Neural progenitor cell (in vitro differentiated cells): ENCODE results near the gene TLR9. TPM values are rescaled to one million over a fixed set of nuclear protein-coding genes. Genes with fewer than 3 reads are reported as not detected.

Source experiments
- DNase-seq: peaks from one replicate; pipeline ENCODE4 v3.0.0-alpha.2; 2016; ENCODE audit warnings: low spot score
- H2AFZ ChIP-seq: fragments of 200-600 bp; sonication (generic); replicated peaks from 2 replicates; pipeline ENCODE4 v1.6.1; 2016; ENCODE audit warnings: antibody characterized with exemption
- H3F3A ChIP-seq: fragments of 200-600 bp; sonication (generic); 2 replicates; pipeline ENCODE4 v1.6.1; 2016; ENCODE audit warnings: antibody characterized with exemption, low read depth
- H3K27ac ChIP-seq: fragments of 200-600 bp; sonication (generic); 2 replicates; pipeline ENCODE4 v1.5.1; 2016; ENCODE audit warnings: mild to moderate bottlenecking
- H3K27me3 ChIP-seq: fragments of 200-600 bp; sonication (generic); 2 replicates; pipeline ENCODE4 v1.6.1; 2016; ENCODE audit warnings: mild to moderate bottlenecking, moderate library complexity
- H3K36me3 ChIP-seq: fragments of 200-600 bp; sonication (generic); 2 replicates; pipeline ENCODE4 v1.5.1; 2016
- H3K4me1 ChIP-seq: fragments of 200-600 bp; sonication (generic); 2 replicates; pipeline ENCODE4 v1.6.1; 2016; ENCODE audit warnings: mixed run types
- H3K4me2 ChIP-seq: fragments of 200-600 bp; sonication (generic); 2 replicates; pipeline ENCODE4 v1.6.1; 2016
- H3K4me3 ChIP-seq: fragments of 200-600 bp; sonication (generic); 2 replicates; pipeline ENCODE4 v1.5.1; 2016
- H3K79me2 ChIP-seq: fragments of 200-600 bp; sonication (generic); 2 replicates; pipeline ENCODE4 v1.6.1; 2016; ENCODE audit warnings: low read depth
- H3K9ac ChIP-seq: fragments of 200-600 bp; sonication (generic); 2 replicates; pipeline ENCODE4 v1.6.1; 2016
- H3K9me3 ChIP-seq: fragments of 200-600 bp; sonication (generic); 2 replicates; pipeline ENCODE4 v1.5.1; 2016; ENCODE audit warnings: low read depth
- H4K20me1 ChIP-seq: fragments of 200-600 bp; sonication (generic); 2 replicates; pipeline ENCODE4 v1.6.1; 2016; ENCODE audit warnings: low read depth
- H3K27ac Mint-ChIP-seq: 3 replicates; pipeline ENCODE4 v1.8.0; 2021; ENCODE audit warnings: mixed read lengths
- H3K27me3 Mint-ChIP-seq: 2 replicates; pipeline ENCODE4 v1.8.0; 2022; ENCODE audit warnings: low read depth, mild to moderate bottlenecking, inconsistent platforms, moderate library complexity, mixed read lengths; ENCODE audit not compliant: insufficient read depth
- H3K36me3 Mint-ChIP-seq: 3 replicates; pipeline ENCODE4 v1.8.0; 2021; ENCODE audit warnings: mixed read lengths
- H3K4me1 Mint-ChIP-seq: 3 replicates; pipeline ENCODE4 v1.8.0; 2021; ENCODE audit warnings: mixed read lengths
- H3K4me3 Mint-ChIP-seq: 3 replicates; pipeline ENCODE4 v1.8.0; 2021; ENCODE audit warnings: mild to moderate bottlenecking, moderate library complexity, mixed read lengths
- H3K9me3 Mint-ChIP-seq: 3 replicates; pipeline ENCODE4 v1.8.0; 2020; ENCODE audit warnings: mixed read lengths
- CTCF ChIP-seq: fragments of 200-600 bp; sonication (generic); IDR thresholded peaks from 2 replicates; pipeline ENCODE4 v1.5.1; 2017; ENCODE audit warnings: antibody characterized with exemption, mild to moderate bottlenecking
- EZH2 ChIP-seq: fragments of 200-600 bp; sonication (generic); IDR thresholded peaks from 2 replicates; pipeline ENCODE4 v1.6.1; 2017; ENCODE audit warnings: antibody characterized with exemption, mild to moderate bottlenecking, moderate library complexity
- EZH2phosphoT487 ChIP-seq: fragments of 200-600 bp; sonication (generic); IDR thresholded peaks from 2 replicates; pipeline ENCODE4 v1.6.1; 2017; ENCODE audit warnings: antibody characterized with exemption
- total RNA-seq: library from RNA; depleted of rRNA; stranded (reverse); fragments of >200 nt; gene quantifications from 2 replicates; pipeline ENCODE4 v1.2.3, GENCODE V29; 2015; ENCODE audit warnings: low replicate concordance

The TLR9 gene
- total RNA-seq, 1 donor from 2014 or later = not detected

GRCh38 chr3:52216585-52217408, 8.6 kb downstream of the TLR9 start:
- Histone ChIP-seq H3K27me3 (no peaks in the 10 kb centered on the region), H4K20me1 (no peaks in the 10 kb centered on the region), H3F3A (no peaks in the 10 kb centered on the region), H3K36me3 (no peaks in the 10 kb centered on the region), H3K27ac (no peak overlapping the region), H3K4me3 (no peak overlapping the region), H3K4me1 (peaks cover 3% of the 10 kb centered on the region), H2AFZ (no peak overlapping the region), H3K4me2 (no peak overlapping the region), H3K9ac (no peak overlapping the region), H3K9me3 (no peaks in the 10 kb centered on the region), H3K79me2 (no peaks in the 10 kb centered on the region)
- TF ChIP-seq EZH2phosphoT487 = no peak
- no peak for DNase-seq
- no peak overlapping the region for H3K4me3 Mint-ChIP-seq
- peak overlapping the region; percentile 17 for H3K27ac Mint-ChIP-seq
- H3K4me1 Mint-ChIP-seq = peaks cover 2% of the 10 kb centered on the region
- H3K9me3 Mint-ChIP-seq = no peaks in the 10 kb centered on the region
- peaks cover 3% of the 10 kb centered on the region for H3K27me3 Mint-ChIP-seq
- H3K36me3 Mint-ChIP-seq = peaks cover 26% of the 10 kb centered on the region

DNA sequence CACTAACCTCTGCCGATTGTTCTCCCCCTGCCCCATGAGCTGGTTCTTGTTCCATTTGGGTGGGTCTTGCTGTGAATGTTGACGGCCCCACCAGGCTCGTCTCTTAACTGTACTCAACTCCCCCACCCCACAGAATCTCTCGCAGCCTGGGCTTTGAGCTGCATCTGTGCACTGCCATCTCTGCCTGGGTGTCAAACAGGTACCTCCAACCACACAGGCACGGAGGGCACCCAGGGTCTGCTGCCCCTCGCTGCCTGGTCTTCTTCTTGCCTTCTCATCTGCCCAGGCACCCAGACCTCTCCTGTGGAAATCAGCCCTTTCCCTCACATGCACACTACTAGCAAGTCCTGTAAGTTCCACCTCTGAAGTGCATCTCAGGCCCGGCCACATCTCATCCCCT, 10.1 kb downstream of the TLR9 start:
- Histone ChIP-seq H4K20me1 (no peaks in the 10 kb centered on the region), H3K9me3 (no peaks in the 10 kb centered on the region), H3K27me3 (no peaks in the 10 kb centered on the region), H3K36me3 (no peaks in the 10 kb centered on the region), H3K4me1 (no peaks in the 10 kb centered on the region), H3K27ac (no peak overlapping the region), H3K4me2 (no peak overlapping the region), H3K4me3 (no peak overlapping the region), H3K79me2 (no peaks in the 10 kb centered on the region), H3F3A (no peaks in the 10 kb centered on the region), H3K9ac (no peak overlapping the region), H2AFZ (no peak overlapping the region)
- Mint-ChIP-seq H3K27me3 (peaks cover 3% of the 10 kb centered on the region), H3K36me3 (peaks cover 34% of the 10 kb centered on the region), H3K9me3 (no peaks in the 10 kb centered on the region), H3K4me3 (no peak overlapping the region), H3K27ac (no peak overlapping the region), H3K4me1 (no peaks in the 10 kb centered on the region)
- no peak for DNase-seq
- TF ChIP-seq EZH2phosphoT487 (no peak), CTCF (no peak), EZH2 (no peak)

- Mint-ChIP-seq H3K4me1 (no peaks in the 10 kb centered on the region), H3K36me3 (peaks cover 37% of the 10 kb centered on the region), H3K27me3 (peaks cover 3% of the 10 kb centered on the region), H3K4me3 (no peak overlapping the region), H3K27ac (no peak overlapping the region), H3K9me3 (no peaks in the 10 kb centered on the region)
- H3K27me3 ChIP-seq = no peaks in the 10 kb centered on the region
- H3K36me3 ChIP-seq = no peaks in the 10 kb centered on the region
- H3K27ac ChIP-seq = no peak overlapping the region
- DNase-seq = no peak
- no peaks in the 10 kb centered on the region for H3K9me3 ChIP-seq
- H2AFZ ChIP-seq = no peak overlapping the region
- no peak overlapping the region for H3K9ac ChIP-seq
- no peaks in the 10 kb centered on the region for H3F3A ChIP-seq
- no peaks in the 10 kb centered on the region for H4K20me1 ChIP-seq
- H3K4me2 ChIP-seq = no peak overlapping the region
- TF ChIP-seq EZH2 (no peak), CTCF (no peak), EZH2phosphoT487 (no peak)
- no peaks in the 10 kb centered on the region for H3K79me2 ChIP-seq
- no peaks in the 10 kb centered on the region for H3K4me1 ChIP-seq
- no peak overlapping the region for H3K4me3 ChIP-seq
Measured at GRCh38 chr3:52213901-52214300, 11.5 kb downstream of the TLR9 start.

GRCh38 chr3:52213005-52213404, 12.4 kb downstream of the TLR9 start:
- H3K27me3 ChIP-seq = no peaks in the 10 kb centered on the region
- Mint-ChIP-seq H3K27ac (no peak overlapping the region), H3K36me3 (peaks cover 41% of the 10 kb centered on the region), H3K4me1 (no peaks in the 10 kb centered on the region), H3K9me3 (no peaks in the 10 kb centered on the region), H3K27me3 (peaks cover 3% of the 10 kb centered on the region), H3K4me3 (no peak overlapping the region)
- peaks cover 4% of the 10 kb centered on the region for H3K36me3 ChIP-seq
- H3F3A ChIP-seq = no peaks in the 10 kb centered on the region
- no peaks in the 10 kb centered on the region for H3K4me1 ChIP-seq
- H3K27ac ChIP-seq = no peak overlapping the region
- no peaks in the 10 kb centered on the region for H4K20me1 ChIP-seq
- H3K4me2 ChIP-seq = no peak overlapping the region
- DNase-seq = no peak
- no peaks in the 10 kb centered on the region for H3K9me3 ChIP-seq
- no peaks in the 10 kb centered on the region for H3K79me2 ChIP-seq
- H3K4me3 ChIP-seq = no peak overlapping the region
- no peak overlapping the region for H3K9ac ChIP-seq
- no peak for TF ChIP-seq CTCF
- TF ChIP-seq EZH2phosphoT487 = no peak
- no peak for TF ChIP-seq EZH2
- H2AFZ ChIP-seq = no peak overlapping the region
